ENCODE measurements around the gene FN3K. TPM values are rescaled to one million over a fixed set of nuclear protein-coding genes. Genes with fewer than 3 reads are reported as not detected.

Gene FN3K
- total RNA-seq, 1 donor: 2.8 TPM

- no peak for TF ChIP-seq CTCF (IDR thresholded peaks at IDR 0.05; ENCODE audit: insufficient read depth, low read length)
- no peak for DNase-seq (ENCODE audit: low read depth)
- H3K4me3 ChIP-seq (ENCODE audit: low read depth, low read length): no peak overlapping the region
Measured at GRCh38 chr17:82713071-82713723, 22.2 kb upstream of the FN3K start.

- TF ChIP-seq CTCF (IDR thresholded peaks at IDR 0.05; ENCODE audit: insufficient read depth, low read length): no peak
- DNase-seq (ENCODE audit: low read depth): peak; percentile 88
- peak within 1 kb of the TSS; percentile 80 for H3K4me3 ChIP-seq (ENCODE audit: low read depth, low read length)
Measured at GRCh38 chr17:82716203-82717010, 19.0 kb upstream of the FN3K start, which contains the start of gene FN3KRP. Gene FN3KRP, plus strand, starts transcription at chr17:82716706. Its CDS starts 50 bp downstream, at chr17:82716756.

GRCh38 chr17:82718986-82719685, 16.3 kb upstream of the FN3K start:
- TF ChIP-seq CTCF (IDR thresholded peaks at IDR 0.05; ENCODE audit: insufficient read depth, low read length): no peak
- no peak for DNase-seq (ENCODE audit: low read depth)

GRCh38 chr17:82720204-82720603, 15.2 kb upstream of the FN3K start:
- no peak overlapping the region for H3K4me3 ChIP-seq (ENCODE audit: low read depth, low read length)
- no peak for TF ChIP-seq CTCF (IDR thresholded peaks at IDR 0.05; ENCODE audit: insufficient read depth, low read length)

More at GRCh38 chr17:82718986-82719685, 16.3 kb upstream of the FN3K start:
- H3K4me3 ChIP-seq (ENCODE audit: low read depth, low read length): no peak overlapping the region

GRCh38 chr17:82722341-82723013, 12.9 kb upstream of the FN3K start:
- no peak for DNase-seq (ENCODE audit: low read depth)
- TF ChIP-seq CTCF (IDR thresholded peaks at IDR 0.05; ENCODE audit: insufficient read depth, low read length): no peak

More at GRCh38 chr17:82720204-82720603, 15.2 kb upstream of the FN3K start:
- DNase-seq (ENCODE audit: low read depth): no peak

GRCh38 chr17:82723169-82723807, 12.1 kb upstream of the FN3K start:
- DNase-seq (ENCODE audit: low read depth): no peak
- TF ChIP-seq CTCF (IDR thresholded peaks at IDR 0.05; ENCODE audit: insufficient read depth, low read length): no peak
- no peak overlapping the region for H3K4me3 ChIP-seq (ENCODE audit: low read depth, low read length)

More at GRCh38 chr17:82722341-82723013, 12.9 kb upstream of the FN3K start:
- no peak overlapping the region for H3K4me3 ChIP-seq (ENCODE audit: low read depth, low read length)

Data from fibroblast of the aortic adventitia (primary cell).